ENCODE results near the gene F8.

- TF ChIP-seq EP300 (IDR thresholded peaks at IDR 0.05; ENCODE audit: borderline replicate concordance) (no peak), TEAD4 (IDR thresholded peaks at IDR 0.05) (no peak), MAX (IDR thresholded peaks at IDR 0.05) (no peak), TCF12 (IDR thresholded peaks at IDR 0.05; ENCODE audit: low read depth) (no peak), EGR1 (IDR thresholded peaks at IDR 0.05) (no peak)
Measured at GRCh38 chrX:154799556-154800348, 222.8 kb downstream of the F8 start.
